Hematopoietic multipotent progenitor cell treated with erythropoietin and hydrocortisone succinate and interleukin-3 and kit ligand, for 4 days (in vitro differentiated cells): Measurements from ENCODE around the gene CAPZA3.
"Not testable (repeated sequence)": the region's sequence is repeated elsewhere in the genome, so short reads cannot be mapped to it uniquely, and the experiment has no call there.

Experiments
- DNase-seq: peaks from one replicate; pipeline ENCODE4 v3.0.0-alpha.2; 2015

CAPZA3 gene, protein sequence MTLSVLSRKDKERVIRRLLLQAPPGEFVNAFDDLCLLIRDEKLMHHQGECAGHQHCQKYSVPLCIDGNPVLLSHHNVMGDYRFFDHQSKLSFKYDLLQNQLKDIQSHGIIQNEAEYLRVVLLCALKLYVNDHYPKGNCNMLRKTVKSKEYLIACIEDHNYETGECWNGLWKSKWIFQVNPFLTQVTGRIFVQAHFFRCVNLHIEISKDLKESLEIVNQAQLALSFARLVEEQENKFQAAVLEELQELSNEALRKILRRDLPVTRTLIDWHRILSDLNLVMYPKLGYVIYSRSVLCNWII

DNA sequence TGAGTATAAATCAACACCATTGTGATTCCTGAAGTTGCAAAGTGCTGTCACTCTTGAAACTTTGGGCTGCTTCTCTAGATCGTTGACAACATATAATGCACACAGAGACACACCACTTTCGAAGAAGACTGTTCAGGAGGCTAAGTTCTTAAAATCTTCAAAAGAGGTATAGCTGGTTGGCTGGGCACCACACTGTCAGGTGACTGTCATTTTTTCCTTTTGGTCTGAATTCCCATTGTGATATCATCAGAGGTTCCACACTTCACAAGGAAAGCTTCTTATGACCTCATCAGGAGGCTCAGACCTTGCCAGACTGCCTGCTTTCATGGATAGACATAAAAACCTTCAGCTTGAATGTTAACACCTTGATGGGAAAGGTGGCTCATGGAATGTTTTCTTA, at the start of gene CAPZA3, which contains the start of gene PLCZ1:
Gene CAPZA3 (plus strand): TSS at position 301 of the 400 bp plus-strand sequence. CDS start 150 bp downstream, outside the sequence.
Gene PLCZ1 (minus strand): TSS at position 194 of the 400 bp plus-strand sequence. CDS start 641 bp downstream, outside the sequence.
- no peak for DNase-seq

DNA sequence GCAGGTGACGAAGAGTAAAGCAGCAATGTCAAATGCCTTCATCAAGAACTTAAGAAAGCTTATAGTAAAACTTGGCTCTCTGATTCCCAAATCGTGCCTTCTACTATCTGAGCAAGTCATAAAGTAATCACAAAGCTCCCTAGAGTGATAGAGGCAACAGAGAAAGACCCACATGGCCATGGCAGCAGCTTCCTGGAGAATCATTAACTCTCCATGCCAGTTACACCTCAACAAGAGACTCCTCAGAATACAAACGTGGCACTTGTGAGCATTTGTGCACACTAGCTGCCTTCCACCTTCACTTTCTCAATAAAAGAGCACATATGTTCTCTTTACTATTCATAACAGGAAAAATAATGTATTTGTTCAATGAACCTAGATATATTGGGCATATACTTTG, 48.1 kb upstream of the CAPZA3 start:
- no peak for DNase-seq

GRCh38 chr12:18690653-18691052, 47.3 kb upstream of the CAPZA3 start:
- no peak for DNase-seq

GRCh38 chr12:18693986-18694385, 43.9 kb upstream of the CAPZA3 start:
- not testable (repeated sequence) for DNase-seq

DNA sequence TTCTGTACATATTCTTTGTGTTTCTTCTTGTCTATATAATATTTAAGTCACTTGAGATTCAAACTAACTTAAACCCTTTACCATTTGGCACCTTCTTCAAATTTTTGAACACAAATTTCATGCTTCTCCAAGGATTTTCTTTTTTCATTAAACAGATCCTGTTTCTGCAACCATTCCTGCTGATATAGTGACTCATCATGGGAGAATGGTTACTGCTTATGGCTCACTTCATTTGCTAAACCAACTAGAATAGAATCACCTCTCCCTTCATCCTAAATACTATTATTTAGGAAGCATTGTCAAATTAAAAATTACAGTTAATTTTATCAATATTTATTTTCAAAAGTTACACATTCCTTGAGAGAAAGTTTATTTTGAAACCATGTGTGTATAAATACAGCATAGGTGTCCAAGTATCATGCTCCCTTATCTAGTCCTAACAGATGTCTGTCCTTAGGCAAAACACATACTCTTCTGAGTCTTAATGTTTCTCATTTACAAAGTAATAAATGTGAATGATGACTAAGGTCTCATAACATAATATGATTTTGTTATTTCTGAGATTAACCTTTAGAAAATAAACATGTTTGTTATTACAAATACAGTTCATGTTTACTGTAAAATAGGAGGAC, 40.8 kb upstream of the CAPZA3 start:
- DNase-seq: no peak

- no peak for DNase-seq
Observed at GRCh38 chr12:18700271-18700670, 37.6 kb upstream of the CAPZA3 start.

- DNase-seq: no peak
Observed at GRCh38 chr12:18703321-18703720, 34.6 kb upstream of the CAPZA3 start.

GRCh38 chr12:18703911-18704310, 34.0 kb upstream of the CAPZA3 start:
- DNase-seq: no peak

DNA sequence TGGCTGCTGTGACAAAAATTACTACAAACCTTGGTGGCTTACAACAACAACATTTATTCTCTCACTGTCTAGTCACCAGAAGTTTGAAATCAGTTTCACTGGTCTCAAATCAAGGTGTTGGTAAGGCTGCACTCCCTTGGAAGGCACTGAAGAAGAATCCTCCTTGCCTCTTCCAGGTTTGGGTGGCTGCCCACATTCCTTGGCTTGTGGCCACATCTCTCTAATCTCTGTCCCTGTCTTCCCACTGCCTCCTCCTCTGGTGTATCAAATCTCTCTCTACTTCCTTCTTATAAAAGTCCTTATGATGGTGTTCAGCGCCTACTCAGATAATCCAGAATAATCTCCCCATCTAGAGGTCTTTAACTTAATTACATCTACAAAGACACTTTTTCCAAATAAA, 31.1 kb upstream of the CAPZA3 start:
- DNase-seq: peak; percentile 7

- DNase-seq: peak; percentile 25
Observed at GRCh38 chr12:18716236-18716635, 21.7 kb upstream of the CAPZA3 start.

- DNase-seq: no peak
Observed at GRCh38 chr12:18718462-18718861, 19.5 kb upstream of the CAPZA3 start.

- no peak for DNase-seq
Observed at GRCh38 chr12:18719922-18720510, 17.9 kb upstream of the CAPZA3 start.

GRCh38 chr12:18720690-18721089, 17.2 kb upstream of the CAPZA3 start:
- DNase-seq: no peak

GRCh38 chr12:18721452-18721851, 16.5 kb upstream of the CAPZA3 start:
- DNase-seq: no peak

DNA sequence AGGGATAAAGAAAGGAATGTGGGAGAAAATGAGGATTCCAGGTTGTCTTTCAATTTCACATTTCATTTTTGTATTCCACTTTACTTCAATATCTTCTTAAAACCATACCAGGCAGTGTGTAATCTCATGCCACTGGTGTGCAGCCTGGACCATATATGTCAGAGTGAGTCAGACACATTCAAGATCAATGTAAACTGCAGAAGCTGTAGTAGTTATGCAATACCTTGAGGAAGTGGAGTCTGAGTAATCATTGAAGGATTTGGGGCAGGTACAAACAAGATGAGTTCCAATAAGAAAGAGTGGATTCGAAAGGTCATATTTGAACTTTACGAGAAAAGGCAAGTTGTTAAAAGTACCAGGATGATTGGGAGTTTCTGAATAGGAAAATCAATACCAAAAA, 14.2 kb upstream of the CAPZA3 start:
- no peak for DNase-seq

- DNase-seq: no peak
Observed at GRCh38 chr12:18731156-18731555, 6.8 kb upstream of the CAPZA3 start.

DNA sequence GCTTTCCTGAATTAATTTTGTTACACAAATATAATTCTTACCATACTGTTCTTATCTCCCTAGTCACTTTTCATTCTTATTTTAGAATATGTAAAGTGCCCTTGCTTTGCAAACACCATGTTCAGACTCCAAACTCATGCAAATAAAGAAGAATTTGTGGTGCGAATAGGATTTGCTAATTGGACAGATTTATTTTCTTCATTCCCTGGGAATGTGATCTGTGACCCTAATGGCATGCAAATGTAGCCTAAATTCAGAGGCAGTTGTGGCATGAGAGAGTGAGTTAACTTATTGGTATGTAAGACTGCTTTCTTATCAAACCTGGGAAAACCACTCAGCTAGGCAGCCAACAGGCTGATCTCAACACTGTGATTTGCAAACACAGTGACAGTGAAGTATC, 10.0 kb downstream of the CAPZA3 start:
- DNase-seq: no peak

- DNase-seq: no peak
Observed at GRCh38 chr12:18749386-18749957, 11.6 kb downstream of the CAPZA3 start.

DNA sequence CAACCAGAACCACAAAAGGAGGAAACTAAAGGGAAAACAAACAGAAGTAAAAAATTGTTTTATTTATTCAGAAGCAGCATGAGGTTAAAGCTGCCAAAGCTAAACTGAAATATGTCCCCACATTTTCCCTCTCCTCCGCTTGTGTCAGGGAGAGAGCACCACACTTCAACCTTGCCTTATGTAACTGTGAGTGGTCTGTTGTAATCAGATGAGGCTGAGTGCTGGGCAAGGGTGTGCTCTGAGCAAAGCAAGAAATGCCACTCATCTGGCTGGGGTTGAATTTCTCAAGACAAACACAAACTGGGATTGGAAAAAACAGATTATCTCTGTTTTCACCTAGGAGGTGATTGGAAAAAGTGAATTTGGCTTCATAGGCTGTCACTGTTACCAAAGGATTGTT, 12.2 kb downstream of the CAPZA3 start:
- peak; percentile 29 for DNase-seq

DNA sequence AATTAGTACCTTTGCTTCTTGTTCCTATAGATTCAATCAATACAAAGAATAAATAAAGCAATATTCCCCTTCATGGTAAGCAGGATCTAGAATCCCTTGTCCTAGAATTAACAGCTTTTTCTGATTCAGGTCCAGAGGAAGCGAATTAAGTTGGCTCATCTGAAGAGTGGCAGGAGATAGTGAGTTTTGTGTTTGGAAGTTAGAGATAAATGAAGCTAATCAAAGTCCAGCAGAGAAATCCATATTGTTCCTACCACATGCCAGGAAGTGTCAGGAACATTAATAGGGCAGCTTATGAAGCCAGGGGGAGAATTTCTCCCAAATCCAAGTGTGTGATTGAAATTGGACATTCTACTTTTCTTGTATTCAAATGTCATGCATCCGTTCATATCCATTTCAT, 13.9 kb downstream of the CAPZA3 start:
- no peak for DNase-seq

GRCh38 chr12:18752280-18752920, 14.5 kb downstream of the CAPZA3 start:
- peak; percentile 38 for DNase-seq

- DNase-seq: no peak
Observed at GRCh38 chr12:18752947-18753346, 15.0 kb downstream of the CAPZA3 start.

DNA sequence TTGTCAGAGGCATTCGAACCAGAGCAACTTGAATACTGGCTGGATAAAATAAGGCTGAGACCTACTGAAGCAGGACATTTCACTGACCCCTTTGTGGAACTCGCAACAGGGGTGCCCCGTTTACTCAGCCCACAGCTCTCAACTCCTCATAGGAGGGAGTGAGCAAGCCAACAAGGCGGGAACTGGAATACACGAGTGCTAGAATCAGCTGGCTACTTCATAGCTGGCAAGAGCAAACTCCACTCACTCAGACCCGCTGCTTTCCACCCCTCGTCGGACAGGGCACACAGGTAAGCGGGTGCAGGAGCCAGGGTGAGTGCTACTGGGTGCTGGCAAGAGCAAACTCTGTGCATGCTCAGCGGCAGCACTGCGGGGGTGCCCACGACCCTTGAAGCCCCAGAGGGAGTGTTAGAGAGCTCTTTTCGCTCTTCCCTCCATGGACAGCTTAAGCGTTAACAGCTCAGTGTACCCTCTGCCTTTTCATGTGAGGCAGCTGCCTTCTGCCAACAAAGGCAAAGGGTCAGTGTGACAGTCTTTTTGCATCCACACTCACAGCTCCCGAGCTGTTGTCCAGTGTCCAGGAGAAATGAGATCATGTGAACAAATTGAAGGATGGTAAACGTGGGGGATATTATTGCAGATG, 15.7 kb downstream of the CAPZA3 start:
- DNase-seq: no peak
